Hippocampal formation (tissue), 2 donors: ENCODE data around the gene ST8SIA2.

Experiments used
- DNase-seq, 2 donors: peaks; one replicate each; lab custom pipeline; 2025; lab: John Stamatoyannopoulos, UW

The ST8SIA2 gene, protein sequence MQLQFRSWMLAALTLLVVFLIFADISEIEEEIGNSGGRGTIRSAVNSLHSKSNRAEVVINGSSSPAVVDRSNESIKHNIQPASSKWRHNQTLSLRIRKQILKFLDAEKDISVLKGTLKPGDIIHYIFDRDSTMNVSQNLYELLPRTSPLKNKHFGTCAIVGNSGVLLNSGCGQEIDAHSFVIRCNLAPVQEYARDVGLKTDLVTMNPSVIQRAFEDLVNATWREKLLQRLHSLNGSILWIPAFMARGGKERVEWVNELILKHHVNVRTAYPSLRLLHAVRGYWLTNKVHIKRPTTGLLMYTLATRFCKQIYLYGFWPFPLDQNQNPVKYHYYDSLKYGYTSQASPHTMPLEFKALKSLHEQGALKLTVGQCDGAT

DNA sequence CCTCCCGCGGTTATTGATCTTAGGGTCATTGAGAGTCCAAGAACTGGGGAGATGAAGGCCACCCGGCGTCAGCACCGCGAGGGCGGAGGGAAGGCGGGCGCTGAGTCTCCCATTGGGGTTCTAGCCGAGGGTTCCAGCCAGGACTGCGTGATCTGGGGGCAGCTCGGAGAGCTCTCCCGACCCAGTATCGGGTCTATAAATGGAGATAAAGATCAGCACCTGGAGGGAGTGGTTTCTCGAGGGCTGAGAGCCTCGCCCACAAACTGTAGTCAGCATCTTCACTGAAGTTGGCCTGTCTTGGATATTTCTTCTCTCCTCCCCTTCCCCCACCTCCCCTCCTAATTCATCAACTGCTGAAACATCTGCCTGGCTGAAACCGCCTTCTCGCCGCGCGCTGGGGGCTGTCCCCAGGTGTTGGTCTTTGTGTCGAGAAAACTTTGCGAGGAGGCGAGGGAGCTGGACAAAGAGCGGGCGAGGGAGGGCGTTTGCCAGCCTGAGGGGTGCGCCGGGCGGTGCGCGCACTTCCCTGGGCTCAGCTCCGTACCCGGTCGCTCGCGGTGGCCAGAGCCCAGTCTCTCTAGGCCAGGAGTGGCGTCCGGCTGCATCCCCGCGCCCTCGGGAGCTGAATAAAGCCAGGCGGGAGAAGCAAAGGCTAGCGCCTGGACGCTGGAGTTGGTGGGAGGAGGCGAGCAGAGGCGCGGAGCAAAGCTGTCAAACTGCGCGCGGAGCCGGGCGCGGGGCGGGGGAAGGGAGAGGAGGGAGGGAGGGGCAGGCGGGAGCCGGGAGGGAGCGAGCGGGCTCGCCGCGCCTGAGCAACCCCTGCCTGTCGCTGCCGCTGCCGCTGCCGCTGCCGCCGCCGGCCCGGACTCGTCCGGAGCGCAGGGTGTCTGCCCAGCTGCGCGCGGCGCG, at the start of gene ST8SIA2:
Gene ST8SIA2, plus strand, starts transcription at position 811 of the 909 bp plus-strand sequence. CDS start 184 bp downstream, outside the sequence.
- no peak for DNase-seq

- peak; percentile 9 to 39 for DNase-seq
Observed at GRCh38 chr15:92343924-92344643, 49.6 kb upstream of the ST8SIA2 start.

DNA sequence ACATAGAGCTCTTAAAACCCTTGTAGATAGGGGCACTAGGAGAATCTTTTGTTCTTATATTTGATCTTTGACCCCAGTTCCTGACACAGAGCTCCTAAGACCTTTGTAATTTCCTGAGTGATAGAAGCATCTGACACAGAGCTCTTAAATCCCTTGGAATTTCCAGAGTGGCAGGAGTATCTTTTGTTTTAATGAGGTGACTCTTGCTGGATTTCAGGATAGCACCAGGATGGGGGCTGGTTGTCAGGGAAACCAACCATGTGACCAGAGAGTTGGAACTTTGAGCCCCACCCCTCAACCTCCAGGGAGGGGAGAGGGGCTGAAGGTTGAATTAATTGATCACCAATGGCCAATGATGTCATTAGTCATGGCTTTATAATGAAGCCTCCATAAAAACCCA, 47.6 kb upstream of the ST8SIA2 start:
- no peak for DNase-seq

DNA sequence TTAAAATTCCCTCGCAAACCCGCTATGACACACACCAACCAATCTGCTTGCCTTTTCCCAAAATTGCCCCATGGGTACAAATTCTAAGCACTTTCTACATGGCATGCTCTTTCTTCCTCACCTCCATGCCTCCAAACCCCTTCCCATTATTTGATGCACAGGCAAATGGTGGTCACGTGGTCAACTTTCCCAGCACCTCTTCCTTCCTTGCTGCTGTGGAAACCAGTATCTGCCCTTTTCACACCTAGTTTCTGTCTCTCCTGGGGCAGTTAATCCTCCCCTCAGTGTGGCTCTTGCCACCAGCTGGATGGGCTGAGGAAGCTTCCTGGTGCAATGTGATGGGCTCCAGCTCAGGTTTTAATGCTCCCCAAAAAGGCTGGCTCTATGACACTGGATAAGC, 38.4 kb upstream of the ST8SIA2 start:
- DNase-seq, result no peak

DNA sequence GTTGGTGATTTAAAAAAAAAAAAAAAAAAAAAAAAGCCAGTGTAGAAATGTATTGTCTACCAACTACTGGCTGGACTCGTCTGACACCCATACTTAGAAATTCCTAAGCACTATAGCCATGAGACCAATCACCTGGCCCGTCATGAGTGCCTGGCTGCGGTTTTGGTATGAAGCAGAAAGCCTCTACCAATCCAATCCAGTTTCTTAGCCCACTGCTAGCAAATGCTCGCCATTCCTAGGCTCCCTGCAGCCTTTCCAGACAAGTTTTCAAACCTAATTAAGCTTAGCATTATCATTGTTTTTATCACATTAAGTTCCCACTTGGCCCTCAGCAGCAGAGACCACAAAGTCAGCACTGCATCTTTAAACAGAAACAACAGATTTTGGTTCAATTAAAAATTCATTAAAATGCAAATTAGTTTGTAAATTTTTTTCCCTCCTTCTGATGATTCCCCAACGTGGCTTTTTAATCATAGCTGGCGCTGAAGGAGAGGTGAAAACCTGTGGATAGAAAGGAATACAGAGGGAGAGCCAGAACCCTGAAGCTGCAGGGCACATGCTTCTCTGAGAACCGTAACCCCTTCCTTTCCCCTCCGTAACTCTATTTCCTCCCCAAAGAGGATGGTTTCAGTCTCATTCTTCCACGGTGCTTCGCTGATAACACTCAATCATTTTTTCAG, 32.2 kb upstream of the ST8SIA2 start:
- no peak for DNase-seq

DNA sequence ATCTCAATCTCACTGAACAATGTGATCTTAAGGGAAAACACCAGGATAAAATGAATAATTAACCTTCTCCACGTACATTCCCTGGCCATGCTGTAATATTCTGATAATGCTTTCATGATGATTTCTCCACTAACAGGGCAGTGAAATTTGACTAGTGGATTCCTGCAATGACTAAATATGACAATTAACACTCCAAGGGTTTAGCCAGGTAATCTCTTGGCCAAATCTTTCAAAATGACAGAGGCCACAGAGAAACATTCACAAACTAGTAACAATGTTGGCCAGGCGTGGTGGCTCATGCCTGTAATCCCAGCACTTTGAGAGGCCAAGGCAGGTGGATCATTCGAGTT, 31.7 kb upstream of the ST8SIA2 start:
- DNase-seq, result no peak

GRCh38 chr15:92365084-92365483, 28.6 kb upstream of the ST8SIA2 start:
- DNase-seq, result no peak

GRCh38 chr15:92365906-92366305, 27.8 kb upstream of the ST8SIA2 start:
- no peak for DNase-seq

GRCh38 chr15:92366381-92366780, 27.3 kb upstream of the ST8SIA2 start:
- no peak for DNase-seq

DNA sequence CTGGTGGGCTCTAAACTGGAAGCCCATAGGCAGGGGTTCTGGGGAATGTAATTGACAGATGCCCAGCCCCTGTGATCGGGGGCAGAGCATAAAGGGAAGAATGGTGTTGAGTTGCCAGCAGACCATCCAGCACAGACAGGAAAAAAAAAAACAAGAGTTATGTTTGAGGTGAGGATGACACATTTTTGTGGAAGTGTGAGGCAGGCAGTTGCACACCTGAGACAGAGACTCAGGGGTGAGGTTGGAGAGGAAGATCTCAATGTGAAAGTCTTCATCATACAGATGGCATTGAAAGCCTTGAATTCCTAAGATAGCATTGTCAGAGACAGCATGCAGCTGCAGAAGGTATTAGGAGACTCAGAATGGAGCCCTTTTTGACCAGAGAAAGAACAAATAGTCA, 18.6 kb upstream of the ST8SIA2 start:
- no peak for DNase-seq

GRCh38 chr15:92376109-92376508, 17.6 kb upstream of the ST8SIA2 start:
- no peak for DNase-seq

DNA sequence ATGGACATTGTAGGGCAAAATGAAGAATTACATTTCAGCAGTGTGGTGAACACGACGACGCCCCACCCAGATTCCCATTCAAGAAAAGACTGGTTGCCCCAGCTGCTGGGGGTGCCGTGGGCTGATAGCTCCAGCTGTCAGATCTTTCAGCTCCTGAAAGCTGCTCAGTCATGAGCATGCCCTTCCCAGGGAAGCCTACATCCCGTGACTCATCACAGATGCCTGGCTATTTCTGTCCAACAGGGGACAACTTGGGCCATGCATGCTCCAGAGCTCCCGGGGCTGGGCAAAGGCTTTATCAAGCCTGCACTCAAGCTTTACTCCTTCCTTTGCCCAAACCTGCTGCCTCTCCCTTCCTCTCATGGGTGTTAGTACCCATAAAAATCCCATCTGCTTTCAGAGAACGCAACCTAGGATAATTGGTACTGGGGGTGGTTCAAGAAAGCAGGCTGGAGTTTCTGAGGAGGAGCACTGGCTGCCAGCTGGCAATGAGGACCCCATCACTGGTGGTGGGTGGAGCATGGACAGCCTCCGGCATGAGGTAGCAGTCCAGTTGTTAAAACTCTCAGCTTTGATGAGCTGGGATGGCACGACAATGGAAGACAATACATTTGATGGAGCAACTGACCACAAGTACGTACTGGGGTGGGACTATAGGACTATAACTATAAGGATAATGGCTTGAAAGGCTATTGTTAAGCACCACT, 16.4 kb upstream of the ST8SIA2 start:
- DNase-seq, result no peak

- DNase-seq, result no peak
Observed at GRCh38 chr15:92383519-92384324, 10.0 kb upstream of the ST8SIA2 start.

- DNase-seq, result no peak
Observed at GRCh38 chr15:92384381-92384780, 9.3 kb upstream of the ST8SIA2 start.

DNA sequence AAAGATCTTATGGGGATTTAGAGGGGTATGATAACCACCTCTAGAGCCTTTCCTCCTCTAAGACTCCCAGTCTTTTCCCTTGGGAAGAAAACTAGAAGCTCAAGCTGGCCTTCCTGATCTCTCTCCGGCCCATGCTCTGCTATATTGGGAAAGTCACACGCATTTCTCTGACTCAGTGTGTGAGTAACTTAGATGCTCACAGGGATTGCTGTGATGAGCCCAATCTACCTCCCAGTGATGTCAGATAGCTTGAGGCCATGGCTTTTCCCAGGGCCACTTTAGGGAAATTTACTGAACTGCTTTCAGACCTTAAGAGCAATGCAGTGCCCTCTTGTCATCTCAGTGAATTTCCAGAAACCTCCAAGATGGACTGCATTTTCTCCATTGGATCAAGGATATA, 8.6 kb upstream of the ST8SIA2 start:
- DNase-seq, result no peak

DNA sequence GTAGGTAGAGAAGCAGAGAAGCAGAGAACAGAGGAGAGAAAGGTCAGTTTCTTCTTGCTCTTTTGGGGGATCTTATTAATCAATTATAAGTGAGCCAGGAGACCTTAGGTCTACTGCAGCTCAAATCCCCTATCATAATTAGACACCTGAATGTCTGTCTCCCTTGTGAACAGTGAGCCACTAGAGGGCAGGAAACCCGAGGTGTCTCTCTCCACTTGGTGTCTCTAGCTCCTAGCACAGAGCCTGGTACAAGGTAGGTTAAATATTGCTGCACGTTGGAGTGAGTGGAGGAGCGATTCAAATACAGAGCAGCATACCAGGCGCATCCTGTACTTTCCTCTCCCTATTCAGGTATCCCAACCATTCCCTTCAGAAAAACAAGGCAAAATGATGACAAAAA, 2.0 kb upstream of the ST8SIA2 start:
- DNase-seq, result peak in 1 of 2 donors; percentile 4

- no peak for DNase-seq
Observed at GRCh38 chr15:92392462-92392861, 1.2 kb upstream of the ST8SIA2 start.

DNA sequence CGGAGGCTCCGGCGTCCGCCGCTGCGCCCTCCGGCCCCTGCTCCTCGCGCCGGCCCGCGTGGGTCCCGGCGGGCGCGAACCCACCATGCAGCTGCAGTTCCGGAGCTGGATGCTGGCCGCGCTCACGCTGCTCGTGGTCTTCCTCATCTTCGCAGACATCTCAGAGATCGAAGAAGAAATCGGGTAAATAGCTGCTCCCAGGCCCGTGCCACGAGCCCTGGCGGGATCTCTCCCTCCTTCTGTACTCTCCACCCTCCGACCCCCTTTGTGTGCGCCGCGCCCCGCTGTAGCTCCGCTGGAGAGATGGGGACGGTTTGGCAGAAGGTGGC, 263 bp downstream of the ST8SIA2 start:
- no peak for DNase-seq

DNA sequence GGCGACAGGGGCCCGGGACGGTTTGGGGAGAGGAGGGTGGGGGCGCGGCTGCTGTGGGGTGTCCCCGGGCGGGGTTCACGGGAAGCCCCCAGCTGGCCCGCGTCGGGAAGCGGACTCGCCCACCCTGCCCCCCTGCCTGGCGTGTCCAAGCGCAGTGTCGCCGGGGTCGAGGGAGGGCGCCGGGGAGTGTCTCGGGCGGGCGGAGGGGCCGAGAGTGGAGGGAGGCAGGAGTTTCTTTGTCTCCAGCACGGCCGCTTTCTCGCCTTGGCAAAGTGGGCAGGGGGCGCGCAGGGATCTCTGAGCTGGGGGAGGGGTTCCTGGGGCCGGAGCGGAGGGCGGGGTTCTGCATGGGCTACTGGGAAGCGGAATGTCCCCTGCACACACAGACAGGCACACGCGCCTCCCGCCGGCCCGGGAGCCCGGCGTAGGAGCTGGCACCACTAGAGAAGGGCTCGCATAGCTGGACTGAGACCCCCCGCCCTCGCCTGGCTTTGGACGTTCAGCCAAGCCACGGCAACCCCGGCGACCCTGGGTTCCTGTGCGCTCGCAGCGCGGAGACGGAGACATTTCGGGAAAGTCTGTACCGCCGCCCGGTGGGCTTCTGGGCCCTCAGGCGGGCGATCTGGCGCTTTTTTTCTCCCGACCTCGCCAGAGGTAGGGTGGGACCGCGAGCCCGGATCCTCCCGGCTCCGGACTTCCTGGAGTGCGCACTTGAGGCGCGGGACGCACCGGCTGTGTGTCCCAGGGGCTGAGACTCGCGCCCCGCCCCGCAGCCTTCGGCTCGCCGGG, 822 bp downstream of the ST8SIA2 start:
- no peak for DNase-seq
